ENCODE measurements around the gene RBCK1.

RBCK1 gene

DNA sequence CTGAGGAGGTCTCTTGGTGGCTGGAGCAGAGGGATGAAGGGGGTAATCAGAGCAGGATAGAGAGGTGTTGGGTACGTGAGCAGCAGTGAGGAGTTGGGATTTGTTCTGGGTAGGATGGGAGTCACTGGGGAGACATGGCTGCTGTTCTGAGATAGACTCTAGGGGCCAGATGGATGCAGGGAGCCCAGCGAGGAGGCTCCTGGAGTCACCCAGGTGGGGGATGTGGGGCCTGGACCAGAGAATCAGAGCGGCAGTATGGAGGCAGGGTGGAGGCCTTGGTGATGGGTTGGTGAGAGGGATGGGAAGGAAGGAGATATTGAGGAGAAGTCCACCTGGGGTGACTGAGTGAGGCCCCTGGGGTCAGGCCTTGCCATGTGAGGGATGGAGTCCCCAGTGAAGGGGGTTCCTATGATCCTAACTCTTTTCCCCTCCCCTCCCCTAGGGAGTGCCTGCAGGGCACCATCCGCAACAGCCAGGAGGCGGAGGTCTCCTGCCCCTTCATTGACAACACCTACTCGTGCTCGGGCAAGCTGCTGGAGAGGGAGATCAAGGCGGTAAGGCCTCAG, 13.7 kb downstream of the RBCK1 start:
- TF ChIP-seq, protein P1, sequence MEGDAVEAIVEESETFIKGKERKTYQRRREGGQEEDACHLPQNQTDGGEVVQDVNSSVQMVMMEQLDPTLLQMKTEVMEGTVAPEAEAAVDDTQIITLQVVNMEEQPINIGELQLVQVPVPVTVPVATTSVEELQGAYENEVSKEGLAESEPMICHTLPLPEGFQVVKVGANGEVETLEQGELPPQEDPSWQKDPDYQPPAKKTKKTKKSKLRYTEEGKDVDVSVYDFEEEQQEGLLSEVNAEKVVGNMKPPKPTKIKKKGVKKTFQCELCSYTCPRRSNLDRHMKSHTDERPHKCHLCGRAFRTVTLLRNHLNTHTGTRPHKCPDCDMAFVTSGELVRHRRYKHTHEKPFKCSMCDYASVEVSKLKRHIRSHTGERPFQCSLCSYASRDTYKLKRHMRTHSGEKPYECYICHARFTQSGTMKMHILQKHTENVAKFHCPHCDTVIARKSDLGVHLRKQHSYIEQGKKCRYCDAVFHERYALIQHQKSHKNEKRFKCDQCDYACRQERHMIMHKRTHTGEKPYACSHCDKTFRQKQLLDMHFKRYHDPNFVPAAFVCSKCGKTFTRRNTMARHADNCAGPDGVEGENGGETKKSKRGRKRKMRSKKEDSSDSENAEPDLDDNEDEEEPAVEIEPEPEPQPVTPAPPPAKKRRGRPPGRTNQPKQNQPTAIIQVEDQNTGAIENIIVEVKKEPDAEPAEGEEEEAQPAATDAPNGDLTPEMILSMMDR (IDR thresholded peaks at IDR 0.05), result no peak

DNA sequence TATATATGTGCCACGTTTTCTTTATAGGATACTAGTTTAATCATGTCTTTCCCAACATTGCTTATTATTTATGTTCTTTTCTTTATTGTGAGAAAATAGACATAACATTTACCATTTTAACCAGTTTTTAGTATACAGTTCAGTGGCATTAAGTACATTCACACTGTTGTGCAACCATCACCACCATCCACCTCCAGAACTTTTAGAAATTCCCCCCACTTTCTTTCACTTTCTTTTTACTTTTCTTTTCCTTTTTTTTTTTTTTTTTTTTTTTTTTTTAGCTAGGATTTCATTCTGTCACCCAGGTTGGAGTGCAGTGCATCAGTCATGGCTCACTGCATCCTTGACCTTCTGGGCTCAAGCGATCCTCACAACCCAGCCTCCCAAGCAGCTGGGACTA, 18.5 kb downstream of the RBCK1 start:
- TF ChIP-seq, protein P1 (IDR thresholded peaks at IDR 0.05), result no peak

DNA sequence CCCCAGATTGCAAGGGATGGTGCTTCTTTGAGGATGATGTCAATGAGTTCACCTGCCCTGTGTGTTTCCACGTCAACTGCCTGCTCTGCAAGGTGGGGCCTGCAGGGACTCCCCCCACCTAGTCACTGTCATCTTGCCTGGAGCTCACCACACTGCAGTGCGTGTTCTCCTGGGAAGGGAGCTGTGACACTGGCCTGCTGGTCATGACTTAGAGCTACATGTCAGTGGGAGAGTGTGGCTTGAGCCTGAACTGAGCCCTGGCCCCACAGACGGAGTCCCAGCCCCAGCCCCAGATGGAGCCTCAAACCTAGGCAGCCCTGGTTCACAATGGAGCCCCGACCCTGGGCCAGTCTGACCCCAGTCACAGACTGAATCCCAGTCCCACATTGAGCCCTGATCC, 19.3 kb downstream of the RBCK1 start:
- TF ChIP-seq, protein P1 (IDR thresholded peaks at IDR 0.05), result no peak

DNA sequence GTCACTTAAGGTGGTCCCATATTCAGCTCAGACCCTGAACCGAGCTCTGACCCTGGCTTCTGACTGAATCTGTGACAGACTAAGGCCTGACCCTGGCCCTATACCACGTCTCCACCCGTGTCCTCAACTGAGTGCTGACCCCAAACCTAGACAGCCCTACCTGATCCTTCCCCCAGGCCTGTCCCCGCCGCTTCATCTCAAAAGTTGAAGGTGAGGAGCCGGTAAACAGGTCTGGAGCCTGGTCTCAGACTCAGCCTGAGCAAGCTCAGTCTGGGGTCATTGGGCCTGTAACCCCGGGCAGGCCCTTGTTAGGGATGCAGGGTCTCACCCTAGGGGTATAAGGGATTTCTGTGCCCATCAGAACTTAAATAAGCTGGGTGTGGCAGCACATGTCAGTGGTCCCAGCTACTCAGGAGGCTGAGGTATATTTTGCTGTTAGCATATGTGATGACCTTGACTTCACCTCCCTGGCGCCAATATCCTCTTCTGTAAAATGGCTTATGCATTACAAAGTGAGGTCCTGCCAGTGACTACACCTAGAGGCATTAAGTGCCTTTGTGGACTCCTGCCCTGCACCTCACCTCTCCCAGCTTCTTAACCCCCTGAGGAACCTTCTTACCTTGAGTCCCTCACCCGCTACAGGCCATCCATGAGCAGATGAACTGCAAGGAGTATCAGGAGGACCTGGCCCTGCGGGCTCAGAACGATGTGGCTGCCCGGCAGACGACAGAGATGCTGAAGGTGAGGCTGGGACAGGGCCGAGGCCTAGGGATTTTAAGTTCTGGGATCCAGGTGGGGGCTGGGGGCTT, 20.0 kb downstream of the RBCK1 start:
- TF ChIP-seq, protein P1 (IDR thresholded peaks at IDR 0.05), result no peak

DNA sequence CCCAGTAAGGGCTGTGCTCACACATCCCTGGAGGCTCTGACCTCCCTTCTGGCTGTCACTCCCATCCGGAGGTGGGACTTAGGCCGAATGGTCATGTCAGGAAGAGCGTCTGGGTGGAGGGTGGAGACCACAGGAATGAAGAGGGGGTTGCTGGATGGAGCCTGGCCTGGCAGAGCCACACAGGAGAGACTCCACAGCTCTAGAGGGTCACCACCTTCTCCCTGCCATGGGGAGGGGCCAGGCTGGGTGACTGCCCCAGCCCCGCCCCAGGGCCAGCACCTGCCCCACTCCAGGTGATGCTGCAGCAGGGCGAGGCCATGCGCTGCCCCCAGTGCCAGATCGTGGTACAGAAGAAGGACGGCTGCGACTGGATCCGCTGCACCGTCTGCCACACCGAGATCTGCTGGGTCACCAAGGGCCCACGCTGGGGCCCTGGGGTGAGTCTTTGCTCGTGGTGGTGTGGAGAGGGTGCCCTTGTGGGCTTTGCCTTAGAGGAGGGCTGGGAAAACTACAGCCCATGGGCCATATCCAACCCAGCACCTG, 20.6 kb downstream of the RBCK1 start:
- TF ChIP-seq, protein P1 (IDR thresholded peaks at IDR 0.05), result no peak

DNA sequence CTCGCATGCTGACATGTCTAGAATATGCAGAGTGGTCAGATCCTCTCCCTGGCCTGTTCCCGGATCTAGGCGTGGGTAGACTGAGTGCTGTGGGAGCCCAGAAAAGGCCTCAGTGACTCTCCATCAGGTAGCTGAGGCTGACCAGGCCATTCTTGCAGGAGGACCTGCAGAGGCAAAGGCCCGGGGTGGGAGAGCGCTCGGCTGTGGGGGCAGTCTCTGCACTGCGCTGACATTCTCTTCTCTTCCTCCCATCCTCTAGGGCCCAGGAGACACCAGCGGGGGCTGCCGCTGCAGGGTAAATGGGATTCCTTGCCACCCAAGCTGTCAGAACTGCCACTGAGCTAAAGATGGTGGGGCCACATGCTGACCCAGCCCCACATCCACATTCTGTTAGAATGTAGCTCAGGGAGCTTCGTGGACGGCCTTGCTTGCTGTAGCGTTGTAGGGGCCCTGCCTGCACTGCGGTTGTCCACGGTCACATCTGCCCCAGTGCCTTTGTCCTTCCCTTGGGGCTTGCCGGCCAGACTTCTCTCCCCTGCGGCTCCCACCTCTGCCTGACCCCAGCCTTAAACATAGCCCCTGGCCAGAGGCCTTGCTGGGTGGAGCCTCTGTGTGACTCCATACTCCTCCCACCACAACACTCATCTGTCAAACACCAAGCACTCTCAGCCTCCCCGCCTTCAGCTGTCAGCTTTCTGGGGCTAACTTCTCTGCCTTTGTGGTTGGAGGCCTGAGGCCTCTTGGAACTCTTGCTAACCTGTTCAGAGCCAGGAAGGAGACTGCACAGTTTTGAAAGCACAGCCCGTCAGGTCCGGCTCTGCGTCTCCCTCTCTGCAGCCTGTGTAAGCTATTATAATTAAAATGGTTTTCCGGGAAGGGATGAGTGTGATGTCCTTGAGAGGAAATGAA, 22.2 kb downstream of the RBCK1 start:
- TF ChIP-seq, protein P1 (IDR thresholded peaks at IDR 0.05), result no peak
